SU-DHL-6 (cell line): ENCODE measurements around the gene KLHL8.

Experiments used
- EZH2phosphoT487 ChIP-seq: fragments of 200-600 bp; sonication (generic), shearing (Covaris generic); conservative IDR thresholded peaks from 2 replicates; pipeline ENCODE4 v1.6.1; 2018; ENCODE audit warnings: mild to moderate bottlenecking, antibody characterized with exemption, low read length, moderate library complexity, mixed read lengths
- TF ChIP-seq, protein P1 (sequence below): fragments of 200-600 bp; sonication (generic); IDR thresholded peaks from one replicate; pipeline ENCODE4 v1.5.1; 2017; ENCODE audit warnings: antibody characterized with exemption, mild to moderate bottlenecking, low read length, moderate library complexity; ENCODE audit not compliant: insufficient read depth, poor library complexity, severe bottlenecking

DNA sequence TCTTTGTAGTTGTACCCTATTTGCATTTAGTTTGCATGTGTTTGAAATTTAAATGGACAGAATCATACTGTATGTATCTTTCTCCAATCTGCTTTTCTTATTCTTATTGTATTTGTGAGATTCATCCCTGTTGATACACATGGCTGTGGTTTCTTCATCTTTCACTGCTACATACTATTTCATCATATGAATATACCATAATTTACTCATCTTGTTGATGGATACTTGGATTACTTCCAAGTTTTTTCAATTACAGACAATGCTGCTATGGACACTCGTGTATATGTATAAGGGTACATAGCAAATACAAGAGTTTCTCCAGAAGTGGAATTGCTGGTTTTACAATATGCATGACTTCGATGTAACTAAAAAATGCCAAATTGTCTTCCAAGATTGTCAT is 11.8 kb upstream of the KLHL8 start:
- TF ChIP-seq, protein P1, sequence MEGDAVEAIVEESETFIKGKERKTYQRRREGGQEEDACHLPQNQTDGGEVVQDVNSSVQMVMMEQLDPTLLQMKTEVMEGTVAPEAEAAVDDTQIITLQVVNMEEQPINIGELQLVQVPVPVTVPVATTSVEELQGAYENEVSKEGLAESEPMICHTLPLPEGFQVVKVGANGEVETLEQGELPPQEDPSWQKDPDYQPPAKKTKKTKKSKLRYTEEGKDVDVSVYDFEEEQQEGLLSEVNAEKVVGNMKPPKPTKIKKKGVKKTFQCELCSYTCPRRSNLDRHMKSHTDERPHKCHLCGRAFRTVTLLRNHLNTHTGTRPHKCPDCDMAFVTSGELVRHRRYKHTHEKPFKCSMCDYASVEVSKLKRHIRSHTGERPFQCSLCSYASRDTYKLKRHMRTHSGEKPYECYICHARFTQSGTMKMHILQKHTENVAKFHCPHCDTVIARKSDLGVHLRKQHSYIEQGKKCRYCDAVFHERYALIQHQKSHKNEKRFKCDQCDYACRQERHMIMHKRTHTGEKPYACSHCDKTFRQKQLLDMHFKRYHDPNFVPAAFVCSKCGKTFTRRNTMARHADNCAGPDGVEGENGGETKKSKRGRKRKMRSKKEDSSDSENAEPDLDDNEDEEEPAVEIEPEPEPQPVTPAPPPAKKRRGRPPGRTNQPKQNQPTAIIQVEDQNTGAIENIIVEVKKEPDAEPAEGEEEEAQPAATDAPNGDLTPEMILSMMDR = no peak
- TF ChIP-seq EZH2phosphoT487 = no peak
